ENCODE results near the gene MKNK1. TPM values are rescaled to one million over a fixed set of nuclear protein-coding genes. Genes with fewer than 3 reads are reported as not detected.

MKNK1 gene
- polyA plus RNA-seq, 1 of the 3 experiments (the other 2 are of a cell fraction) = 28.2 TPM

DNA sequence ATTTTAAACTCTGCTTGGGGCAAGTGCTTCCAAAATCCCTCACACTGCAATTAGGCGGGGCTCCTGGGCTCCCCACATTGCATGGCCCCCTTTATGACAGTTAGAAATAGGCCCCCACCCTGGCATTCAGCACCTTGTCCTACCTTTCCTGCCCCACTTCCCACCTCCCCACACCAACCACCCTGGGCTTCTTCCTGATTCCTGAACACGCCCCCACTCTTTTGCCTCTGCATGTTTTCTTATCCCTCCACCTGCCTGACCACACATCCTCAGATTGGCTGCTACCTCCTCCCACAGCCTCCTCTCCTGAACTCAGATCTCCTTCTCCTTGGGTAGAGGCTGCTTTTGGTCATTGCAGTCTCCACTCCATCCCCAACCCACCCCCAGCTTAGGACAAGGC lies 11.0 kb upstream of the MKNK1 start:
- no peaks in the 10 kb centered on the region for H3K9me2 ChIP-seq
- peak overlapping the region; percentile 99 for H3K4me2 ChIP-seq
- 98% methylated on average over 2 of the region's 2 CpGs for WGBS (ENCODE audit: low lambda C conversion rate)
- H3K36me3 ChIP-seq (replicated peaks in 1 of 2; ENCODE audit: control insufficient read depth in 1 of 2, insufficient read depth in 2 of 2, low read length in 1 of 2) = no peaks in the 10 kb centered on the region
- no peak overlapping the region for H3K27ac ChIP-seq (ENCODE audit: low read depth in 2 of 2, low read length in 1 of 2)
- ChIA-PET CTCF (interaction anchor here (4.9 kb wide), 1 partner anchor 12 kb away, joined by 36 read pairs; the partner anchor contains the start of gene MKNK1), POLR2A (interaction anchor here (1.6 kb wide), 1 partner anchor 11 kb away, joined by 4 read pairs; the partner anchor contains the start of gene MKNK1)
- H3K4me3 ChIP-seq (ENCODE audit: low read depth in 2 of 2, low read length in 1 of 2) = peak overlapping the region in 1 of 2 experiments; percentile 69; a peak in 1 of 4 replicates
- no peaks in the 10 kb centered on the region; the same call in 1 of the 2 replicates for H3K79me2 ChIP-seq (ENCODE audit: insufficient read depth)
- H3K9ac ChIP-seq = no peak overlapping the region; the same call in 1 of the 2 replicates
- H3F3A ChIP-seq (replicated peaks; ENCODE audit: insufficient read depth) = peaks cover 3% of the 10 kb centered on the region
- DNase-seq = no peak
- H3K4me1 ChIP-seq (ENCODE audit: control insufficient read depth in 1 of 2, insufficient read depth in 2 of 2, low read depth in 1 of 2, low read length in 1 of 2) = peaks cover 8 to 29% of the 10 kb centered on the region in 2 experiments; a peak in 2 of 4 replicates
- H3K9me3 ChIP-seq = no peaks in the 10 kb centered on the region
- H2AFZ ChIP-seq (ENCODE audit: low read depth) = no peak overlapping the region
- H4K20me1 ChIP-seq (ENCODE audit: insufficient read depth) = no peaks in the 10 kb centered on the region
- H3K27me3 ChIP-seq (ENCODE audit: insufficient read depth) = no peaks in the 10 kb centered on the region
- no peak for TF ChIP-seq GABPA (IDR thresholded peaks at IDR 0.05; ENCODE audit: low read depth)
- TF ChIP-seq NFIC (IDR thresholded peaks at IDR 0.05; ENCODE audit: borderline replicate concordance) = no peak
- TF ChIP-seq MXI1 (IDR thresholded peaks at IDR 0.05; ENCODE audit: low read depth, low read length) = no peak
- TF ChIP-seq, protein P1, sequence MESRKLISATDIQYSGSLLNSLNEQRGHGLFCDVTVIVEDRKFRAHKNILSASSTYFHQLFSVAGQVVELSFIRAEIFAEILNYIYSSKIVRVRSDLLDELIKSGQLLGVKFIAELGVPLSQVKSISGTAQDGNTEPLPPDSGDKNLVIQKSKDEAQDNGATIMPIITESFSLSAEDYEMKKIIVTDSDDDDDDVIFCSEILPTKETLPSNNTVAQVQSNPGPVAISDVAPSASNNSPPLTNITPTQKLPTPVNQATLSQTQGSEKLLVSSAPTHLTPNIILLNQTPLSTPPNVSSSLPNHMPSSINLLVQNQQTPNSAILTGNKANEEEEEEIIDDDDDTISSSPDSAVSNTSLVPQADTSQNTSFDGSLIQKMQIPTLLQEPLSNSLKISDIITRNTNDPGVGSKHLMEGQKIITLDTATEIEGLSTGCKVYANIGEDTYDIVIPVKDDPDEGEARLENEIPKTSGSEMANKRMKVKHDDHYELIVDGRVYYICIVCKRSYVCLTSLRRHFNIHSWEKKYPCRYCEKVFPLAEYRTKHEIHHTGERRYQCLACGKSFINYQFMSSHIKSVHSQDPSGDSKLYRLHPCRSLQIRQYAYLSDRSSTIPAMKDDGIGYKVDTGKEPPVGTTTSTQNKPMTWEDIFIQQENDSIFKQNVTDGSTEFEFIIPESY (IDR thresholded peaks at IDR 0.05; ENCODE audit: borderline replicate concordance, low read depth) = no peak

DNA sequence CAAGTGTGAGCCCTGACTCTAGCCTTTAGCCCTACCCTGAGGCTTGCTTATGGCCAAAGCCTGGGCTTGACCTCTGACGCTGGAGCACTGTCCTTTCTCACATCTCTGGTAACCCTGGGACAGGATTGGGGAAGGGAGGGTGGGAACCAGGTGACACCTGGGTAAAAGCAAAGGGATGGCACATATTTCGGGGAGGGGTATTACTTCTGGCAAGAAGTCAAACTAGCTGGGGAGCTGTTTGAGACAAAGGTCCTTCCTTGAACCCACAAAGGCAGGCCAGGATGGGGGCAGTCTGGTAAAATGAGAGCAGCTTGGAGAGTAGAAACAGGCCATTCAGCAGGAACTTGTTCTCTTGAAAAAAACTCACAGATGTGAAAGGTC lies 10.5 kb upstream of the MKNK1 start:
- ChIA-PET CTCF (interaction anchor here (4.9 kb wide), 1 partner anchor 11 kb away, joined by 36 read pairs; the partner anchor contains the start of gene MKNK1), POLR2A (interaction anchor here (1.6 kb wide), 1 partner anchor 10 kb away, joined by 4 read pairs; the partner anchor contains the start of gene MKNK1)
- Histone ChIP-seq H3K27me3 (ENCODE audit: insufficient read depth) (no peaks in the 10 kb centered on the region), H3K9me3 (no peaks in the 10 kb centered on the region), H3K27ac (ENCODE audit: low read depth in 2 of 2, low read length in 1 of 2) (no peak overlapping the region), H3K9me2 (no peaks in the 10 kb centered on the region), H4K20me1 (ENCODE audit: insufficient read depth) (no peaks in the 10 kb centered on the region), H3F3A (replicated peaks; ENCODE audit: insufficient read depth) (peaks cover 3% of the 10 kb centered on the region), H3K4me3 (ENCODE audit: low read depth in 2 of 2, low read length in 1 of 2) (no peak overlapping the region), H3K36me3 (replicated peaks in 1 of 2; ENCODE audit: control insufficient read depth in 1 of 2, insufficient read depth in 2 of 2, low read length in 1 of 2) (peaks cover 0 to under 1% of the 10 kb centered on the region in 2 experiments), H2AFZ (ENCODE audit: low read depth) (no peak overlapping the region), H3K9ac (no peak overlapping the region), H3K79me2 (ENCODE audit: insufficient read depth) (no peaks in the 10 kb centered on the region; the same call in 1 of the 2 replicates), H3K4me1 (ENCODE audit: control insufficient read depth in 1 of 2, insufficient read depth in 2 of 2, low read depth in 1 of 2, low read length in 1 of 2) (peaks cover 8 to 29% of the 10 kb centered on the region in 2 experiments; a peak in 2 of 4 replicates), H3K4me2 (no peak overlapping the region)
- 88% methylated on average over 2 of the region's 2 CpGs for WGBS (ENCODE audit: low lambda C conversion rate)
- TF ChIP-seq SMC3 (IDR thresholded peaks at IDR 0.05; ENCODE audit: low read depth, low read length) (no peak), GATA2 (CRISPR knock-in tag; IDR thresholded peaks at IDR 0.05) (no peak), SIN3A (IDR thresholded peaks at IDR 0.05; ENCODE audit: borderline replicate concordance, low read depth, low read length) (no peak)
- TF ChIP-seq, protein P1 (IDR thresholded peaks at IDR 0.05; ENCODE audit: borderline replicate concordance, low read depth) = no peak
- DNase-seq = no peak

Measured in SK-N-SH (cell line).